GM10248 (cell line): Measurements from ENCODE around the gene CHTF8.

Experiments
- CTCF ChIA-PET: fragments of 300-600 bp; sonication (Branson Sonifier 250); formaldehyde crosslinking; extraction: SDS; loops from one replicate; lab custom pipeline; 2021; ENCODE audit warnings: antibody characterized with exemption; lab: Yijun Ruan, JAX
- POLR2A ChIA-PET: fragments of 350-650 bp; sonication (Branson Sonifier 250); formaldehyde crosslinking; extraction: SDS; loops from one replicate; lab custom pipeline; 2020; ENCODE audit warnings: antibody characterized with exemption; lab: Yijun Ruan, JAX
- DNase-seq: peaks from one replicate; pipeline ENCODE4 v3.0.0; 2012; ENCODE audit errors: extremely low spot score
- TF ChIP-seq, protein P1 (sequence below): IDR thresholded peaks from 2 replicates; pipeline ENCODE4 v1.5.1; 2012; ENCODE audit warnings: mild to moderate bottlenecking, low read depth; ENCODE audit errors: extremely low read depth, missing control alignments, control extremely low read depth

CHTF8 gene

DNA sequence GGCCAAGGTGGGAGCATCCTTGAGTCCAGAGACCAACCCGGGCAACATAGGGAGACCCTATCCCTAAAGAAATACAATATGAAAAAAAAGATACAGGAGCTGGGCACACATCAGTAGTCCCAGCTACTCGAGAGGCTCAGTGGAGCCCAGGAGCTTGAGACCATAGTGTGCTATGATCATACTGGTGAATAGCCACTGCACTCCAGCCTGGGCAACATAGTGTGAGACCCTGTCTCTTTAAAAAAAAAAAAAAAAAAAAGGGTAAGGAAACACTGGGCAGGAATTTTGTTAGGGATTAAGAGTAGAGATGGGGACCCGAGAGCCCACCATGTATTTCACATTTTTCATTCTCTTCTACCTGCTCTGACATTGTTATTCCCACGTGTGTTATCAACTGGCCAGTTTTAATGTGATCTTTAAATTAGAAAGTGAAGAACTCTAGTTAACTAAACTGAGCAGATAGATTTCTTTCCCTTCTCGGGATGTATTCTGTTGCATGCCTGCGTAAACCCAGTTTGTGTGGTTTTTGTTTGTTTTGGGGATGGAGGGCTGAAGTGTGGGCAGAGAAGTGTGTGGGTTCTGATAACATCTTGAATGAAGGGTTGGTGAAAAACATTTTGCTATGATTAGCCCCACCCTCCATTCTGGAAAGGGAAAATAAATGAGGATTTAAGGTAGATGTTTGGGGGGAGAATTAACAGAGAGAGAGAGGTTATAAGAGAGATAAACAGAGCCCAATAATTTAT is 37.4 kb upstream of the CHTF8 start:
- no peak for DNase-seq
- TF ChIP-seq, protein P1, sequence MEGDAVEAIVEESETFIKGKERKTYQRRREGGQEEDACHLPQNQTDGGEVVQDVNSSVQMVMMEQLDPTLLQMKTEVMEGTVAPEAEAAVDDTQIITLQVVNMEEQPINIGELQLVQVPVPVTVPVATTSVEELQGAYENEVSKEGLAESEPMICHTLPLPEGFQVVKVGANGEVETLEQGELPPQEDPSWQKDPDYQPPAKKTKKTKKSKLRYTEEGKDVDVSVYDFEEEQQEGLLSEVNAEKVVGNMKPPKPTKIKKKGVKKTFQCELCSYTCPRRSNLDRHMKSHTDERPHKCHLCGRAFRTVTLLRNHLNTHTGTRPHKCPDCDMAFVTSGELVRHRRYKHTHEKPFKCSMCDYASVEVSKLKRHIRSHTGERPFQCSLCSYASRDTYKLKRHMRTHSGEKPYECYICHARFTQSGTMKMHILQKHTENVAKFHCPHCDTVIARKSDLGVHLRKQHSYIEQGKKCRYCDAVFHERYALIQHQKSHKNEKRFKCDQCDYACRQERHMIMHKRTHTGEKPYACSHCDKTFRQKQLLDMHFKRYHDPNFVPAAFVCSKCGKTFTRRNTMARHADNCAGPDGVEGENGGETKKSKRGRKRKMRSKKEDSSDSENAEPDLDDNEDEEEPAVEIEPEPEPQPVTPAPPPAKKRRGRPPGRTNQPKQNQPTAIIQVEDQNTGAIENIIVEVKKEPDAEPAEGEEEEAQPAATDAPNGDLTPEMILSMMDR, result no peak
- CTCF ChIA-PET, result interaction anchor here (4.3 kb wide), 1 partner anchor 20 kb away, joined by 30 read pairs; no protein-coding TSS in a partner anchor
- POLR2A ChIA-PET, result no interaction called here

DNA sequence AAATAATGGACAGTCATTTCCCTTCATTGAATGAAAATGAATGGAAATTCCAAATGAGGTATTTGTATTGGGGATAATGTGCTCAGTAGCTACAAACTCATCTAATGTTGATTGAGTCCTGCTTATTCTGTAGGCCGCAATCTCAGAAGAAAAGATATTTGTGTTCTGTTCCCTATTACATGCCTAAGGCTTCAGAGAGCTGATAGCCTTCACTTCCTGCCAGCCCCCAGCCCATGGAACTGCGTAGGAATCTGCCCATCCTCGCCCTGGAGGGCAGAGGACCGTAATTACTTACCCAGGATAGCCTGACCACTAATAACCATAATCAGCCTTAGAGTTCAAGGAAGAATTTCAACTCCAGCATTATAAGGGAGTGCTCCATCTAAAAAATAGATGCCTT is 36.7 kb upstream of the CHTF8 start:
- ChIA-PET POLR2A (no interaction called here), CTCF (interaction anchor here (0.7 to 4.3 kb wide), 3 partner anchors 11 to 117 kb away, joined by 3 to 30 read pairs (median 5); no protein-coding TSS in a partner anchor)
- TF ChIP-seq, protein P1, result no peak
- no peak for DNase-seq

DNA sequence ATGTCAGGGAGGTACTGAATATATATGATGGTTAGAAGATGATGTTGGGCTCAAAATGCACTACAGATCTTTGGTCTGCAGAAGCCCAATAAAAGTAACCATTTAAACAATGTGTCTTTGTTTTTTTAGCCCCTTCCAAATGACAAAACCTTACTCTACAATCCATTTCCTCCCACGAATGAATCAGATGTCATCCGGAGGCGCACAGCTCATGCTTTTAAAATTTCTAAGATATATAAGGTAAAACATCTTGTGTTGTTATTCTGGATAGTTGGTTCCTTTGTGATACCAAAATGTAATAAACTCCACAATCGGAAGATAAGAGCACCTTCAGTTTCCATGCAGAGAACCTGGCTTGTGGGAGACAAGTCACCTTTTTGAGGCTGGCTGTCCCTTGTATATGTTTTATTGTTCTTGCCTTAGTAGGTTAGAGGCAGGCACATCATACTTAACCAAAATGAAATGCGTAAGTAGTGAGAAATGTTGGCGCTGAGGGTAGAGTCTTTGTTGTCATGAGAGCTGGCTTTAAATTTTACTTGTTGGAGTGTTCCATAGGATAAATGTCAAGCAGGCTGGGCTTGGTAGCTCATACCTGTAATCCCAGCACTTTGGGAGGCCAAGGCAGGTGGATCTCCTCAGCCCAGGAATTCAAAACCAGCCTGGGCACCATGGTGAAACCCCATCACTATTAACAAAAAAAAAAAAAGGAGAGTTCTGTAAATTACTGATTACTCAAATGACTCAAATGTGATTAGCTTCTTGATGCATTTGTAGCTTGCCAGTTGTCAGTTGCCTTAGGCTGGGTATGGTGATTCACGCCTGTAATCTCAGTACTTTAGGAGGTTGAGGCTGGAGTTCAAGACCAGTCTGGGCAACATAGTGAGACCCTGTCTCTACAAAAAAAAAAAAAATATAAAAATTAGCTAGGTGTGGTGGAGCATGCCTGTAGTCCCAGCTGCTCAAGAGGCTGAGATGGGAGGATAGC is 34.9 kb upstream of the CHTF8 start:
- ChIA-PET CTCF (interaction anchor here (1.0 to 4.3 kb wide), 8 partner anchors 10 to 134 kb away, joined by 3 to 30 read pairs (median 6); partner anchors contain the start of gene SNTB2), POLR2A (no interaction called here)
- no peak for DNase-seq
- TF ChIP-seq, protein P1, result no peak

DNA sequence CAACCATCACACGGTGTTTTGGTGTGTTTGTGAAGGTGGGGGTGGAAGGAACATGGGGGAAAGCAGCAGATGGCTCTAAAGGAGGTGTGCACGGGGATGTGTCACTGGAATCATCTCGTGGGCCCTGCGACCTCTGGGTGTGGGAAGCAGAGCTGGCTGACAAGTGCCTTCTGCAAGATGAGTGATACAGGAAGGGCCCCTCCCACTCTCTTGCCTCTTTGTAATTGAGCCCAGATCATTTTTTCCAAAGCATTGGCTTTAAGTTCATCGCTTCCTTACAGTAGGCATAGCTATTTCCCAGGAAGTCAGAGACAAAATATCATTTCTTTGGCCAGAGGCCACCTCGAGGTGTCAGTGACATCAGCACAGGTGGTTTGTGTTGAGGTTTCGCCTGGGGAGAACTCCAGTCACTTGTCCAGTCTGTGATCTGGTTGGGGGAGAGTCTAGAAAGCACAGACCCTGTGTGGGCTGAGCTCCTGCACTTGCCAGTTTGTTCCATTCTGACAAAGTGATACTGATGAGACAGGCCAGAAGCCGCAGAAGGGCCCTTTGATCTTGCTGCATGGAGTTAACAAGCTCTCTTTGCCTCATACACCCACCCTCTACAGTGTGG is 33.9 kb upstream of the CHTF8 start:
- ChIA-PET CTCF (interaction anchor here (1.0 to 4.3 kb wide), 8 partner anchors 9 to 135 kb away, joined by 3 to 30 read pairs (median 6); partner anchors contain the start of gene SNTB2), POLR2A (interaction anchor here (0.7 kb wide), 1 partner anchor 20 kb away, joined by 3 read pairs; the partner anchor contains the start of gene SNTB2)
- peak; percentile 71 for DNase-seq
- TF ChIP-seq, protein P1, result no peak

DNA sequence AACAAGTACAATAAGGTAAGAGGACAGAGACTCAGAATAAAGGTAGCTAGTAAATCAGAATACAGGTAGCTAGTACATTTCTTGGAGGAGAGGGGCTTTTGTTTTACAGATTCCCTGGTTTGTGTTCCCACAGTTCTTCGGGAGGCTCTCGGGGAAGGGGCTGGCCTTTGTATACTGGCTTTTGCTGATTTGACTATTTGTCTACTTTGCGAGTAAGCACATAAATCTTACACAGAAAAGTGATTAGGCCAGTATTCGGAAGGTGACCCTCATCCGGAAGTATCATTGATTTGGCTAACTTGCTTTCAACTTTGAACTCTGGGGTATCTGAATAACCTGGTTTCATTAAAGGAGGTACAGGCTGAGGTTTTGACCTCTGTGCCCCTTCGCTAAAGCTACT is 33.2 kb upstream of the CHTF8 start:
- ChIA-PET CTCF (interaction anchor here (1.0 to 4.3 kb wide), 5 partner anchors 12 to 120 kb away, joined by 3 to 30 read pairs (median 5); no protein-coding TSS in a partner anchor), POLR2A (no interaction called here)
- no peak for DNase-seq
- TF ChIP-seq, protein P1, result no peak

DNA sequence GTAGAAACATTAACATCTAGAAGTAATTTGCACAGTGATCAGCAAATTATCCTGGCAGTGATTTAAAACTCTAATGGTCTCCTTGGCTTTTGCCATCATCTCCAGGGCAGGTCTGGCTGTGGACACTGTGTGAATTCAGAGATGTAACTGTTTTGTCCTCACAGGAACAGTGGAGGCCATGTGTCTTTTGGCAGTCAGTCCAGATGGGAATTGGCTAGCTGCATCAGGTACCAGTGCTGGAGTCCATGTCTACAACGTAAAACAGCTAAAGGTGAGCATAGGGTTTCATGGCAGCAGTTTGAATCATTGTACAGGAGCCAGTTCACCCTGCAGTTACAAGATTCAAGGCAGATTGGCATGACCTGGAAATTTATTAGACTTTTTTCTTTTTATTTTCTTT is 27.8 kb upstream of the CHTF8 start:
- TF ChIP-seq, protein P1, result no peak
- no peak for DNase-seq
- ChIA-PET CTCF (interaction anchor here (1.1 to 2.5 kb wide), 4 partner anchors 8 to 125 kb away, joined by 3 to 12 read pairs (median 8); no protein-coding TSS in a partner anchor), POLR2A (no interaction called here)
